GM18861 (cell line): ENCODE measurements around the gene SCIMP.
"Not testable (repeated sequence)": the region's sequence is repeated elsewhere in the genome, so short reads cannot be mapped to it uniquely, and the experiment has no call there.

Source experiments
- ATAC-seq: cut with Tn5 transposase; IDR thresholded peaks from one replicate; pipeline ENCODE4 v1.9.1; 2021; ENCODE audit not compliant: unreplicated experiment

Gene SCIMP

GRCh38 chr17:5191541-5192417 is 42.9 kb downstream of the SCIMP start, which contains the start of gene ZNF594:
Gene ZNF594, minus strand, starts transcription at chr17:5191868. Its CDS starts 7,612 bp downstream, at chr17:5184256.
- ATAC-seq, result peak; percentile 91

- ATAC-seq, result no peak
These were observed 50.4 kb downstream of the SCIMP start for GRCh38 chr17:5184288-5184687.

GRCh38 chr17:5183410-5183793 is 51.3 kb downstream of the SCIMP start:
- ATAC-seq, result no peak

GRCh38 chr17:5182597-5183409 is 51.9 kb downstream of the SCIMP start:
- ATAC-seq, result no peak

- no peak for ATAC-seq
These were observed 53.0 kb downstream of the SCIMP start for GRCh38 chr17:5181509-5182305.

GRCh38 chr17:5179003-5179402 is 55.7 kb downstream of the SCIMP start:
- no peak for ATAC-seq

- ATAC-seq, result not testable (repeated sequence)
These were observed 59.6 kb downstream of the SCIMP start for GRCh38 chr17:5175027-5175426.

- ATAC-seq, result not testable (repeated sequence)
These were observed 68.7 kb downstream of the SCIMP start for GRCh38 chr17:5165791-5166564.

GRCh38 chr17:5164436-5164835 is 70.2 kb downstream of the SCIMP start:
- no peak for ATAC-seq

GRCh38 chr17:5161793-5162192 is 72.9 kb downstream of the SCIMP start:
- ATAC-seq, result not testable (repeated sequence)

- not testable (repeated sequence) for ATAC-seq
These were observed 74.0 kb downstream of the SCIMP start for GRCh38 chr17:5160702-5161101.
